SH-SY5Y (cell line): ENCODE results near the gene PPEF1.
A peak's percentile ranks its signal among the peaks of the same experiment; 100 is the strongest.

Experiments used
- GATA2 ChIP-seq: IDR thresholded peaks from 2 replicates; pipeline ENCODE4 v1.6.1; 2011; ENCODE audit warnings: mild to moderate bottlenecking, low read depth, low read length
- GATA3 ChIP-seq: IDR thresholded peaks from 2 replicates; pipeline ENCODE4 v1.6.1; 2011; ENCODE audit warnings: low read depth, mild to moderate bottlenecking, low read length, moderate library complexity

The PPEF1 gene

DNA sequence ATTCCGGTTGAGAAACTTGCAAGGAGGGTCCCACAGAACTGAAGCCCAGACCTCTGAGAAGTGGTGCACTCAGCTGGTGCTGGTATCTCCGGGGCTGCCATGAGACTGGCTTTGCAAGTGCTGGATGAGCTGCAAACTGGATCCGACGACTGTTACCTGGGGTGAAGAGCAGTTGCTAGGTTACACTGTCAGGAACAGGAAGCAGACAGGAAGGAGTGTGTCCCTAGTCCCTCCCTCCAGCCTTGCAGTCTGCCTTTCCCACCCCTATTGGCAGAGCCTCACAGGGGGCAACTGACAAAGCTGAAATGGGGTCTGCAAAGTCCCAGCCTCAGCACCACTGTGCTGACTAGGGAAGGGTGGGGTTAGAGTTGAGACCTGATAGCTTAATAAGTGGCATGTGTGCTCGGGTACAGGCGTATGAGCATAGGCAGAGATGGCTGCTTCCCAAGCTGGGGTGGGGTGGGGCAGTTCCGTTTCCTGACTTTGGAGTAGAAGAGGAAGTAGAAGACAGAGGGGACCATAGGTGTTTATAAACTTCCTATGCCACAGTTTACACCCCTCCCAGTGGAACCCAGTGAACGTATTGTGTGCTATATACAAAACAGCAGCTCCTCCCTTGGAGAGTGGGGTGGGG, 18.0 kb downstream of the PPEF1 start:
- no peak for TF ChIP-seq GATA2
- TF ChIP-seq GATA3 = no peak

GRCh38 chrX:18733287-18733686, 25.8 kb downstream of the PPEF1 start:
- TF ChIP-seq GATA2 = no peak
- no peak for TF ChIP-seq GATA3

- TF ChIP-seq GATA2 (no peak), GATA3 (no peak)
Measured at GRCh38 chrX:18748499-18748898, 41.1 kb downstream of the PPEF1 start.

DNA sequence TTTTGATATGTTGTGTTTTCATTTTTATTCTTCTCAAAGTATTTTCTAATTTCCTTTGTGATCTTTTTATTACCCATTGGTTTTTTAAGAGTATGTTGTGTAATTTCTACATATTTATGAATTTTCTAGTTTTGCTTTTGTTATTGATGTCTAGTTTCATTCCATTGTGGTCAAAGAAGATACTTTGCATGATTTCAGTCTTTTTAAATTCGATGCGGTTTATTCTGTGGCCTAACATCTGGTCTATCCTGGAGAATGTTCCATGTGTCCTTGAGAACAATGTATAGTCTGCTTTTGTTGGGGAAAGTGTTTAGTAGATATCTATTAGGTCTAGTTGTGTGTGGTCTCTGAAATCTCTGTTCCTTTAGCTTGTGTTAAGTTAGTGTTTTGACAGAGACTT, 46.2 kb downstream of the PPEF1 start:
- TF ChIP-seq GATA2 = no peak
- no peak for TF ChIP-seq GATA3

DNA sequence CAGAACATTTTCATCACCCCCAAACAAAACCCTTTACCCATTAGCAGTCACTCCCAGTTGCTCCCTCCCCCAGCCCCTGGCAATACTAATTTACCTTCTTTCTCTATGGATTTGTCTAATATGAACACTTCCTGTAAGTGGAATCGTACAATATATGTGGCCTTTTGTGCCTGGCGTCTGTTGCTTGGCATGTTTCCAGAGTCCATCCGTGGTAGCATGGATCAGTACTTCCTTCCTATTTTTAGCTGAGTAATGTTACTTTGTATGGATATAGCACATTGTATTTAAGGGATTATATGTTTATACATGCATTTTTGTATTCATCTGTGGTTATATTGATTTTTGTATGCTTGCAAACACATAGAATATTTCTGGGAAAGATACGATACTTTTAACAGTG, 48.2 kb downstream of the PPEF1 start:
- TF ChIP-seq GATA3 = no peak
- TF ChIP-seq GATA2 = no peak

DNA sequence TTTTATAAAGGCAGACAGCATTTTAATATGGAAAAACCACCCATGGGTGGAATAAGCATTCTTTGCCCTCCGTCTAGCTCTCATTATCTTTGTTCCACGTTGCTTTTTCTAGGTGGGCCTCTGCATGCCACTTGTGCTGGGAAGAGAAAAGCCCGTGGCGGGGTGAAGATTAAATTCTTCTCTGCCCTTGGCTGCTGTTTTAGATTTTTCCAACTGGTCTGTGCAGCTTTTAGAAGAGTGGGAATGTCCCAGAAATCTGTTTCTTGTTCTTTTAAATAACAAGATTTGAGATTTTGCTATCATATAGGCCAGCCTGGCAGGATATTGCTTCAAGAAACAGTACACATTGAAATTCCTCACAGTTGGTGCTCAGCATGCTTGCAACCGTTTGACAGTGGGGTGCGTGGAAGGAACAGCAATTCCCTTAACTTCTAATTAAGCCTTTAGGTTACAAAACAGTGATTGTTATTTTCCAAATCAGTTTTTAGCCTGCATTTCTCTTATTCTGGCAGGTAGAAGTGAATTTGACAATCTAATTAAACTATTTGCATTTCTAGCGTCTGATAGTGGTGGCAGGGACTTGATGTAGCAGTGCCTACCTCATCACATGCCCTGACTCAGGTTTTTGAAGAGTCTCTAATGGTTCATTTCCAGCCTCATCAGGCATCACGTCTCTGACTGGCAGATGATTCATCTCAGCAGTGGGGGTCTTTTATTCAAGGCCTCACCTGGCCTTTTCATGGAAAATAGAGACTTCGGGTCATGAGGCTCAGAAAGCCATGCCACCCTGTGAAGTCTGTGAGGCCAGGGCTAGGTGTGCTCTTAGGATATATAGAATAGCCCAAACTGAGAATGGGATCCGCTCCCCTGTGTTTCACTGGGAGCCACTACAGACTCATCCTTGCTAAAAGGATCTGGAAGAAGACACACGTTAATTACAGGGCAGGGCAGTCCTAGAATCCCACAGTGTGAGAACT, 50.8 kb downstream of the PPEF1 start:
- TF ChIP-seq GATA3 (no peak), GATA2 (no peak)

DNA sequence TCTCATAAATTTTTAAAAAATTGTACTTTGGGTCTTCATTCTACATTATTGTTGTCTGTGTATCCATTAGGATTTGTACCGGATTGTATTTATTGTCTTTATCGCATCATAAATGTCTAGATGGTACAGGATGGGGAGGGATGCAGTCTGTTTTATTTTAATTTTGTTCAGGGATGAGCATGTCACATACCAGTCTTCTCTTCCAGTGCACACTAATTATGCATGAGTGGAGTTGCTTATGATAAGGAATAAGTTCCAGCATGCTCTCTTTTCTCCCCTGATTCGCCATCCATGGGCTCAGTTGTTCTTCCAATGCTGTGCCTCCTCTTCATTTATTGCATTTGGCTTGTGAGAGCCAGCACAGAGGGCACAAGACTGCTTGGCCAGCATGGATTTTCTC, 54.3 kb downstream of the PPEF1 start:
- peak; percentile 39; the same call in 1 of the 2 replicates for TF ChIP-seq GATA2
- no peak for TF ChIP-seq GATA3

DNA sequence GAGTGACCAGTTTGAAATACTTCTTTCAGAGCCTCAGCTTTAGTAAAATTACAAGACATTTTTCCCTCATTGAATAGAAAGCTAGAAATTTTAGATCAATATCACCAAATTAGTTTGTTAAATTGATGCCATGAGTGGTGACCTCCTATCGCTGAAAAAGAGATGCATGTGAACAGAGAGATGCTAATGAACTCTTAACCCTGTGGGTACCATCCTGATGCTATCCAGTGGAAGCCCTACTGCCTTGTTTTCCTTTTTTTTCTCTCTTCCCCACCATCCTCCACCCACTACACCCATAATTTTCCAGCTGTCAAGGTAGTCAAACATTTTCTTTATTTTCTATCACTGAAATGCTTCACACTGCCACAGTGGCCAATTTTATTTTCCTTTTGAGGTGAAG, 61.9 kb downstream of the PPEF1 start:
- TF ChIP-seq GATA2 (no peak), GATA3 (peak; percentile 6)

DNA sequence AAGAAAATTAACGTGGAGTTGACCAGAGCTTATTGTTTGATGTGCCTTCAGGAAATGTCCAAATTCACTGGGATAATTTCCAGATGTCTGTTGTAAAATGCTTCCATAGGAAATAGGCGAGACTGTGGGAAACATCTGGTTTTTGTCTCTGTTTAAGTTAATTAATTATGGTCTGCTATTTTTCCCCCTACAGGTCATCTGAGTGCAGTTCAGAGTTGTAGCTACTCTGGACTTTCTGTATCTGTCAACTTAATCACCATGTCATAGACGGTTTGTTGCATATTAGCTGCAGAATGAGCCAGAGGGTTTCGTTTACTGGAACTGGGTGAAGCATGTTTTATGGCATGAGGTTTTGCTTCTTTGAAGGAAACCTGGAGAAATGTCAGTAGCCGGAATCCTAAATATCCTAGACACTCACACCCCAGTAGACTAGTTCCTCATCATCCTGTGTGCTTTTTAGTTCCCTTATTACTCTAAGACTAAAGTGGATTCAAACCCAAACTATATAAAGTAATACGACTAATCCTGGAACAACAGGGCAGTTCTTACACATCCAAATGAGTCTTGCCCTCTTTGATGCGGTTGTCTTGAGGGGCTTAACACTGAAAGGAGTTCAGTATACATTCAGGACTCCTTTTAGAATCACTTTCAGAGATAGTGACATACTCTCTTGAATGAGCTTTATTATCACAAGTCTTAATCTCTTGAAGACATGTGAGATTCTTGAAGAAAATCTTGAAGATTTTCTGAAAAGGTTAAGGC, 62.5 kb downstream of the PPEF1 start:
- no peak for TF ChIP-seq GATA3
- TF ChIP-seq GATA2 = peak; percentile 72

GRCh38 chrX:18789916-18790315, 82.5 kb downstream of the PPEF1 start:
- TF ChIP-seq GATA3 (no peak), GATA2 (no peak)

- no peak for TF ChIP-seq GATA3
- TF ChIP-seq GATA2 = no peak
Measured at GRCh38 chrX:18792828-18793227, 85.4 kb downstream of the PPEF1 start.

- no peak for TF ChIP-seq GATA3
- TF ChIP-seq GATA2 = no peak
Measured at GRCh38 chrX:18793601-18794089, 86.2 kb downstream of the PPEF1 start.

DNA sequence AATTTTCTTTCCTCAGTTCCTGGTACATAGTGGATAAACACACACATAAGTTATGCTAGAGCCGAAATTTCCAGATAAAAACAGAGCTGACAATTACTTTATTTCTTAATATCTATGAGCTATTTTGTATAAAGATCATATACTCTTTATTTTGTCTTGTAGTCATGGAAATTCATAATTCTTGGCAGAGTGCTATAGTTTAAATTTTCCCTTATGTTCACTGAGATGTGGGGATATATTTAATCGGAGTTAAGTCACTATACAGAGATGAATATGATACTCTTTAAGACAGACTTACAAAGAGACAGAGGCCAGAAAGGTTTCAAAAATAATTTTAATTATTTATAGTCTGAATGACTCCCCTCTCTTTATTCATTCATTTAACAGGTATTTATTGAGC, 89.7 kb downstream of the PPEF1 start:
- no peak for TF ChIP-seq GATA2
- TF ChIP-seq GATA3 = no peak

- TF ChIP-seq GATA2 = no peak
- TF ChIP-seq GATA3 = no peak
Measured at GRCh38 chrX:18799911-18800310, 92.5 kb downstream of the PPEF1 start.
